Rectal smooth muscle tissue (tissue), 1 donor: ENCODE measurements around the gene CDC26.

Experiments used
- H3K27ac ChIP-seq: one replicate; pipeline ENCODE4 v1.7.0; 2013; ENCODE audit warnings: low read depth, low read length, inconsistent platforms
- H3K27me3 ChIP-seq: one replicate; pipeline ENCODE4 v1.7.0; 2013; ENCODE audit warnings: low read length; ENCODE audit not compliant: control insufficient read depth, insufficient read depth
- H3K36me3 ChIP-seq: one replicate; pipeline ENCODE4 v1.7.0; 2013; ENCODE audit warnings: low read length; ENCODE audit not compliant: control insufficient read depth, insufficient read depth
- H3K4me1 ChIP-seq: one replicate; pipeline ENCODE4 v1.7.0; 2013; ENCODE audit warnings: low read length; ENCODE audit not compliant: control insufficient read depth, insufficient read depth
- H3K4me3 ChIP-seq: one replicate; pipeline ENCODE4 v1.7.0; 2013; ENCODE audit warnings: low read length
- H3K9ac ChIP-seq: one replicate; pipeline ENCODE4 v1.7.0; 2013; ENCODE audit warnings: low read length

Gene CDC26

DNA sequence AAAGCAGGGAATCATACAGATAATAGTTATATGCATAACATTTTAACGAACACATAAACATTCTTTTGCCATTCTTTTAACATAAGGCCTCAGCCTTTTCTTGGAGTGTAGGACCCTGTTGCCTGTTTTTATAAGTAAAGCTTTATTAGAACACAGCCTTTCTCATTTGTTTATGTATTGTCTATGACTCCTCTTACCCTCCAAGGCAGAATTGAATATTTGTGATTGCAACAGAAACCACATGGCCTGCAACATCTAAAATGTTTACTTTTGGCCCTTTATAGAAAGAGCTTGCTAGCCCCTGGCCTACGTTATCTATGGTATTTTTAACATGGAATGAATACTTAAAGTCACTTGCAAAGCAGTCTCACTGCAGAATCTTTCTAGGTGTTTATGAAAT lies 51.4 kb downstream of the CDC26 start:
- H3K4me1 ChIP-seq = peaks cover 14% of the 10 kb centered on the region
- no peaks in the 10 kb centered on the region for H3K36me3 ChIP-seq

DNA sequence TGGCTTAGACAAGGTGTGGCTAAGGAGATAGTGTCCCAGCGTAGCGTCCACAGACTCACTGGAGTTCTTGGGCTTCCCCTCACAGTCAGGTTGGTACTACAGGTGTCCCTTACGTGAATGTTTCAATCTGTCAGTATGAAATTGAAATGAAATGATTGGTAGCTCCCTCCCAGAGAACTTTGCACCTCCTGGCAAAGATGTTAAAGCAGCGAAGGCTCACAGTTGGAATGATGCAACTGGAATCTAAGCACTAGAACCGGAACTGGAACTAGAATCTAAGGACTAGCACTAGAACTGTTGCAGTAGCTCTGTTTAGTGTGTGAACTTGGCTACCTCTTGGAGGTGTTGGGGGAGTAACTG lies 52.9 kb downstream of the CDC26 start:
- no peaks in the 10 kb centered on the region for H3K27me3 ChIP-seq
- H3K4me1 ChIP-seq = peaks cover 16% of the 10 kb centered on the region
- H3K9ac ChIP-seq = no peak overlapping the region
- H3K27ac ChIP-seq = no peak overlapping the region
- no peaks in the 10 kb centered on the region for H3K36me3 ChIP-seq
- peak overlapping the region; percentile 94 for H3K4me3 ChIP-seq

More for the DNA sequence above, 51.4 kb downstream of the CDC26 start:
- Histone ChIP-seq H3K9ac (no peak overlapping the region), H3K27me3 (no peaks in the 10 kb centered on the region), H3K4me3 (no peak overlapping the region), H3K27ac (no peak overlapping the region)

DNA sequence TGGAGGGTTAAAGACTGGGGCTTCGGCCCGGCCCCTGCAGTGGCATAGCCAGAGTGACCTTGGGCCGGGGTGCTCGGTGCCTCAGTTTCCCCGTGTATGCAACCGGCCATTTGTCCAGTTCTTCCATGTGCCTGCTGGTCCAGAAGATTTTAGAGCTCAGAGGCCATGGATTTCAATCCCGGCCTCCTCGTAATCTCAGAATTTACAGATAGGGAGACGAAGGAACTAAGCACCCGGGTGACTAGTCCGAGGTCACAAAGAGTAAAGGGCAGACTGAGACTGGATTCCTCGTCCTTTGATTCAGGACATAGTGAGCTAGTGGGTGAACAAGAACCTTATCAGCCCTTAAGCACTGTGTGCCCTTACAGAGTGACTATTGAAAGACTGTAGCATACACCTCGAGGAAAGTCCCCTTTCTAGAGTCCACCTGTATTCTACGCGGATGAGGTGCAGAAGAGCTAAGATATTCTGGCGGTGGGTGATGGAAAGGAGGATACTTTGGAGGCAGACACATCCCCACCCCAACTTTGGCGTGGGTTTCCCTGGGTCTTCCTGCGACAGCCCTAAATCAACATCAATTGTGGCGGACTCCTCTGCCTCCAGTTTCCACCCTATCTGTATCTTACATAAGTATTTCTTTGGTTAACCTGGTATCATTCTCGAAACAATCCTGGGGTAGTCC lies 53.4 kb downstream of the CDC26 start:
- Histone ChIP-seq H3K4me3 (peak overlapping the region; percentile 94), H3K36me3 (no peaks in the 10 kb centered on the region), H3K4me1 (peaks cover 16% of the 10 kb centered on the region), H3K27me3 (no peaks in the 10 kb centered on the region), H3K9ac (peak overlapping the region; percentile 91), H3K27ac (peak overlapping the region; percentile 79)

DNA sequence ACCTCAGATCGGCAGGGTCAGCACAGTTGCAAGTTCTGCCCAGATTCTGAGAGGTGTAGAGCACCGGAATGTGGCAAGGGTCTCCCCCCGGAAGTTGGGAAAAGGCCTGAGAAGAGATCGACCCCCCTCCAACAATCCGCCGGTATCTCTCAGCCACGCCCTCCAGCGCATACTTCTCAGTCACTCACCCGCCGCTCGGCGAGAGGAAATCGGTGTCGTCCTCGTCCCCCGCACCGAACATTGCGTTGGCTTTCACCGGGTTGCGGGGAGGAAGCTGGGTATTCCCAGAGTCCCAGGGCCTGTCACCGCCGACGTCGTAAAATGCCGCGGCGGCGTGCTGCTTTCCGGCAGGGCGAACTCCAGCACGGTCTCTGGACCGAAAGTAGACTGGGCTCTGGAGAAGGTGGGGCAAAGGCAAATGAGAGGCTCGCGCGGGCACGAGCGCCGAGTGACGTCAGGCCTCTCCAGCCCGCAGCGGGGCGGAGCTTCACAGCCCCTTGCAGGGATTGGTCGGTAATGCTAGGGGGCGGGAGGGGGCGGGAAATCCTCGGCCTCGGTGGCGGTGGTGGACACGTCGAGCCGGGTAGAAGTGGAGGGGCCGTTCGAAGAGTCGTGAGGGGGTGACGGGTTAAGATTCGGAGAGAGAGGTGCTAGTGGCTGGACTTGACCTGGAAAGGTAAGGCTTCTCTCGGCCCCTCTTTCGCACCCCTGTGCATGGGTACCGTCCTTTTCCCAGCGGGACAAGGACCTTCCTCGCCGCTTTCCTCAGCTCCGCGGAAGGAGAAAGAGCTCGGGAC lies 54.2 kb downstream of the CDC26 start, which contains the start of the genes FKBP15 and SLC31A1:
Gene FKBP15 (minus strand): TSS at position 275 of the 797 bp plus-strand sequence. CDS start 34 bp downstream, at position 241.
Gene SLC31A1 (plus strand): TSS at position 542 of the 797 bp plus-strand sequence. CDS start 34,605 bp downstream, outside the sequence.
- Histone ChIP-seq H3K4me3 (peak within 1 kb of the TSS; percentile 96), H3K27ac (peak within 1 kb of the TSS; percentile 83), H3K4me1 (peaks cover 16% of the 10 kb centered on the region), H3K36me3 (no peaks in the 10 kb centered on the region), H3K9ac (peak within 1 kb of the TSS; percentile 92), H3K27me3 (no peaks in the 10 kb centered on the region)

DNA sequence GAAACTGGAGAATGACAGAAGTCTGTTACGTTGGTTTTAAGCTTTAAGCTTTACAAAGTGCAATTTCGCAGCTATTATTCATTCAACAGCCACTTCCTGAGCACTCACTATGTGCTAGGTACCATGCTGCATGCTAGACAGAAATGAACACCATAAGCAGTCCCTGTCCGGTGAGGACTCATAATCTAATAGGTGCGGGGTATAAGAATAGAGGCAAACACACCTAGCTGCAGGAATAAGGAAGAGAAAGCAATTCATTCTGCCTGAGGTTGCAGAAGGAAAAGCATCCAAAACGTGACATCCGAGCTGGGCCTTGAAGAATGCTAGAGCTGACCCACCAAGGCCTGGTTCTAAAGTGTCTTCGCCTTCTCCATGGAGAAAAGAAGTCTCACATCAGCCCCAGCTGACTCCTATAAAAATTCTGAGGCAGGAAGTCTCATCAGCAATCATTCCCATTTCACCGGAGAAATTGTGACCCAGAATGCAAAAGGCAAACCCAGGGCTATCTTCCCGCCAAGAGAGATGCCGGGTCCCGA lies 54.8 kb downstream of the CDC26 start:
- peak overlapping the region; percentile 83 for H3K27ac ChIP-seq
- no peaks in the 10 kb centered on the region for H3K36me3 ChIP-seq
- peak overlapping the region; percentile 96 for H3K4me3 ChIP-seq
- H3K9ac ChIP-seq = peak overlapping the region; percentile 92
- no peaks in the 10 kb centered on the region for H3K27me3 ChIP-seq
- H3K4me1 ChIP-seq = peaks cover 16% of the 10 kb centered on the region

DNA sequence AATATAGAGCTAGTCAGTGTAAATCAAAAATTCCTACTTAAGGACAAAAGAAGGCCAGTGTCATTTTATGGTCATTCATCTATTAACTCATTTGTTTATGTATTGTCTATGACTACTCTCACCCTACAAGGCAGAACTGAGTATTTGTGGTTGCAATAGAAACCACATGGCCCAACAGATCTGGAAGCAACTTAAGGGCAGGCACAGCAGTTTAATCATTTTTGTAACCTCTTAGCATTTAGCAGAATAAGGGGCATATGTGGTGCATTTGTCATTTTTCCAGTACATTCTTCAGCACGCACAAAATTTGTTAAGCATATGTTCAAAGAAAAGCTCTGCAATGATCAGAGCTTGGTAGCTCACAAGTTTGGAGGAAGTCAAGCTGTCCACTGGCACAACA lies 55.4 kb downstream of the CDC26 start:
- Histone ChIP-seq H3K27me3 (no peaks in the 10 kb centered on the region), H3K4me3 (peak overlapping the region; percentile 96), H3K36me3 (no peaks in the 10 kb centered on the region), H3K4me1 (peaks cover 16% of the 10 kb centered on the region), H3K9ac (no peak overlapping the region), H3K27ac (no peak overlapping the region)

DNA sequence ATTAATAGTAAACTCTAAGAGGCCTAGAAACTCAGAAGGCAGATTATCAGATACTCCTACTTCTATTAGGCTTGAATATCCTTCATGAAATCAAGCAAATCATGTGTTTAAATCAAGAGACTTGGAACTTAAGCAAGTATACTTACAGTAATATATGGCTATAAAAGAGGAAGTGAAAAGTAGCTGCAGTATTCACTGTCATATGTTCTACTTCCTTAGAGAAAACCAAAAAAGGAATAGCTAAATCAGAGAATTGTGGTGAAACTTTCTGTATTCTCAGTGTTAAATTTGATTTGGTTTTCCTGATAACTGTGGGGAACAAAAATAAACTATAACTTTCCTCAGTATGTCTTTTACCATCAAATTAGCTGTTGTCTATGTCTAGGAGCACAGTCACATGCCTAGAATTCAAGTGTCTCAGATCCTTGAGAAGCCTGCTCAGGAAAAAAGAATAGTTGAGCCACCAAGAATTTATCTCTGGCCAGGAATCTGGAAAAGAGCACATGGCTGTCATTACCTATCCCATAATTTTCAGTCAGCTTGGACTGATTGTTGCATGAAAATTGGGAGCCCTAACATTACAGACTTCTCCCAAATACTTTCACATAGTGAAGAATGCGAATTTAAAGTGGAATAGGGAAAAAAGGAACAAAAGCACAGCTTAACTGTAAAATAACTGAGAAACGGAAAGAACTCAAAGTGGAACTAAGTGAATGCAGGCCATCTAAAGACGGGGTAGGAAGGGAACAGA lies 56.0 kb downstream of the CDC26 start:
- H3K4me3 ChIP-seq = peak overlapping the region; percentile 96
- peaks cover 16% of the 10 kb centered on the region for H3K4me1 ChIP-seq
- no peaks in the 10 kb centered on the region for H3K36me3 ChIP-seq
- H3K27ac ChIP-seq = no peak overlapping the region
- H3K9ac ChIP-seq = no peak overlapping the region
- no peaks in the 10 kb centered on the region for H3K27me3 ChIP-seq
